ENCODE measurements around the gene QPCT. TPM values are rescaled to one million over a fixed set of nuclear protein-coding genes. Genes with fewer than 3 reads are reported as not detected.

QPCT gene
- total RNA-seq, 1 donor from 2014 or later = 0.45 TPM

GRCh38 chr2:37417321-37417720, 72.9 kb downstream of the QPCT start:
- Mint-ChIP-seq H3K36me3 (no peaks in the 10 kb centered on the region), H3K9me3 (peaks cover 4% of the 10 kb centered on the region), H3K27ac (peak overlapping the region; percentile 30), H3K27me3 (ENCODE audit: low read depth) (peaks cover under 1% of the 10 kb centered on the region), H3K4me3 (no peak overlapping the region), H3K4me1 (peaks cover 25% of the 10 kb centered on the region)
- DNase-seq (ENCODE audit: low spot score in 2 of 2, unreplicated experiment in 2 of 2) = no peak
- no peak for TF ChIP-seq CTCF (IDR thresholded peaks at IDR 0.05; ENCODE audit: unreplicated experiment)

GRCh38 chr2:37418956-37419355, 74.5 kb downstream of the QPCT start:
- peaks cover 25% of the 10 kb centered on the region for H3K4me1 Mint-ChIP-seq
- H3K9me3 Mint-ChIP-seq = peaks cover 4% of the 10 kb centered on the region
- no peak for DNase-seq (ENCODE audit: low spot score in 2 of 2, unreplicated experiment in 2 of 2)
- no peaks in the 10 kb centered on the region for H3K36me3 Mint-ChIP-seq
- H3K4me3 Mint-ChIP-seq = no peak overlapping the region
- no peaks in the 10 kb centered on the region for H3K27me3 Mint-ChIP-seq (ENCODE audit: low read depth)
- no peak for TF ChIP-seq CTCF (IDR thresholded peaks at IDR 0.05; ENCODE audit: unreplicated experiment)
- no peak overlapping the region for H3K27ac Mint-ChIP-seq

GRCh38 chr2:37421686-37422085, 77.3 kb downstream of the QPCT start:
- no peak for DNase-seq (ENCODE audit: low spot score in 2 of 2, unreplicated experiment in 2 of 2)
- Mint-ChIP-seq H3K4me3 (no peak overlapping the region), H3K36me3 (no peaks in the 10 kb centered on the region), H3K4me1 (peaks cover 10% of the 10 kb centered on the region), H3K27ac (no peak overlapping the region), H3K9me3 (peaks cover 4% of the 10 kb centered on the region), H3K27me3 (ENCODE audit: low read depth) (no peaks in the 10 kb centered on the region)
- no peak for TF ChIP-seq CTCF (IDR thresholded peaks at IDR 0.05; ENCODE audit: unreplicated experiment)

GRCh38 chr2:37422816-37423215, 78.4 kb downstream of the QPCT start:
- no peaks in the 10 kb centered on the region for H3K27me3 Mint-ChIP-seq (ENCODE audit: low read depth)

More at GRCh38 chr2:37422816-37423215, 78.4 kb downstream of the QPCT start:
- no peak overlapping the region for H3K27ac Mint-ChIP-seq
- H3K9me3 Mint-ChIP-seq = peaks cover 4% of the 10 kb centered on the region
- DNase-seq (ENCODE audit: low spot score in 2 of 2, unreplicated experiment in 2 of 2) = no peak
- peaks cover 4% of the 10 kb centered on the region for H3K4me1 Mint-ChIP-seq
- TF ChIP-seq CTCF (IDR thresholded peaks at IDR 0.05; ENCODE audit: unreplicated experiment) = no peak
- no peaks in the 10 kb centered on the region for H3K36me3 Mint-ChIP-seq
- no peak overlapping the region for H3K4me3 Mint-ChIP-seq

Other genes starting within 250 kb of the QPCT start
- gene EIF2AK2, start 187.7 kb upstream of the QPCT start, total RNA-seq = 65.7 to 66.8 TPM (median 66.7 TPM) in 3 replicates
- not detected in 3 replicates for gene SULT6B1, start 156.0 kb upstream of the QPCT start, total RNA-seq
- gene CEBPZOS, start 148.1 kb upstream of the QPCT start, total RNA-seq = not detected in 3 replicates
- 39.1 to 41.1 TPM (median 40.8 TPM) in 3 replicates for gene CEBPZ, start 113.0 kb upstream of the QPCT start, total RNA-seq
- gene NDUFAF7, start 113.0 kb upstream of the QPCT start, total RNA-seq = 26.5 to 31.3 TPM (median 27.0 TPM) in 3 replicates
- 65.5 to 67.3 TPM (median 66.9 TPM) in 3 replicates for gene PRKD3, start 19.8 kb upstream of the QPCT start, total RNA-seq